Measurements from ENCODE around the gene TUSC1. TPM values are rescaled to one million over a fixed set of nuclear protein-coding genes. Genes with fewer than 3 reads are reported as not detected.
A peak's percentile ranks its signal among the peaks of the same experiment; 100 is the strongest.
"Not testable (repeated sequence)": the region's sequence is repeated elsewhere in the genome, so short reads cannot be mapped to it uniquely, and the experiment has no call there.

Gene TUSC1
- 4.2 and 5.0 TPM in 2 replicates for polyA plus RNA-seq (2014; cell fraction: cytosol; rRNA removed)
- 3.4 and 7.0 TPM in 2 replicates for polyA plus RNA-seq (2014; cell fraction: nucleus; rRNA removed)

DNA sequence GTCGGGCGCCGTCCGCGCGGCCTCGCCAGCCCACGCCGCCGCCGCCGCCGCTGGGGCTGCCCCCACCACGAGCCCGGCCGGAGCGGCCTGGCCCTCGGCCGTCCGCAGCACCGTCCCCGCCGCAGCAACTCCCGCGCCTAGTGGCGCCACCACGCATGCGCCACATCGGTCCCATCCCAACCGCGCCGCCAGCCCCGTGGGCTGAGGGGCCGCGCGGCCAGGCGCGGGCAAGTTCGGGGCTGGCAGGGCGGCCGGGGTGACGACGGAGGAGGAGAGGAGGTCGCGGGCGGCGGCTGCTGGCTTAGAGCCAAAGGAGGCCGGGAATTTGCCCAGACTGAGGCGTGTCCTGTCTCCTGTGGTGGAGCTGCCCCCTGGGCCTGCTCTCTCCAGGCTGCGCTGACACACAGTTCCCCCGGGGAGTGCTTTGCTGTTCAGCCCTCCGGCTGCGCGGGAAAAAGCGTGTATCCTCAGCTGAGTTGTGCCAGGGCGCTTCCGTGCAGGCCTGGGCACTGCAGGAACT lies at the start of gene TUSC1:
TSS of gene TUSC1 (minus strand) at position 298 of the 520 bp plus-strand sequence. CDS start at position 166, 132 bp downstream.
- DNase-seq (ENCODE audit: low spot score): peak; percentile 53

DNA sequence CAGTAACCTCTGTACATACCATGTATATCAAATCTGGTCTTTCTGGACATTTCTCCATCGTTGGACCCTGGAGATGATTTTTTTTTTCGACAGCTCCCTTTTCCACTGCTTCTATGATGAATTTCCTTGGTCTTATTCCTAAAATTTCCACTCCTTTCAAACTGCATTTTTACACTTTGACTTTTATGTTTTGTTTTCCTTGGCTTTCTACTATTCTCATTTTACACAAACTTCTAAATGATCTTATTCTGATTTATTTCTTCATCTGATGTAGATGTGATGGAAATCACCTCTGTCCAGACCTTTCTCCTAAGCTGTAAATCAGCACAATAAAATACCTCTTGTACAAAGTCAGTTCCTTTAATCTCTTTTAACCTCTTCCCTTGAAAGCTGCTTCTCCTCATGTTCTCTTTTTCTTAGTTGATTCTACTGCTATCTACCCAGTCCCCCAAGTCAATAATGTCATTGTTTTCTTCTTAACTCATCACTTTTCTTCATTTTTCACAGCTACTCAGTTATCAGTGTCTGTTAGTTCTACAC lies 48.7 kb upstream of the TUSC1 start:
- no peak for DNase-seq (ENCODE audit: low spot score)

DNA sequence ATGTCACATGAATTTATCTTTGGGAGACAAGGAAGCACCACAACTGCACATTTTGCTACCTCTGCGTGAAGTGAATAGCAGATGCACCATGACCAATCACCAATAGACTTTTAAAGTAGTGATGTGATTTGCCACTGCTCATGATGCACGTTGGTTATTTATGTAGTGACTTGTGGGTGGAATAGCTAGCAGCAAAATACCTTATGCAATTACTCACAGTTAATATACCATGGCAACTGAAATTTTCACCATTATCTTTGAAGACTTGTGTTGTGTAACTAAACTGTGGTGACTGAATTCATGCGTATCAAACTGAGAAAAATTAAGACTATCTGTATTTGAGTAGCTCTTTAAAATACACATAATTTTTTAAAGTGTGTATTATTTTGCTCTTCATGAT lies 46.2 kb upstream of the TUSC1 start:
- DNase-seq (ENCODE audit: low spot score): no peak

GRCh38 chr9:25716220-25716872 lies 38.1 kb upstream of the TUSC1 start:
- peak; percentile 3 for DNase-seq (ENCODE audit: low spot score)

- no peak for DNase-seq (ENCODE audit: low spot score)
These were observed 31.7 kb upstream of the TUSC1 start for GRCh38 chr9:25709941-25710340.

- DNase-seq (ENCODE audit: low spot score): no peak
These were observed 26.6 kb upstream of the TUSC1 start for GRCh38 chr9:25704800-25705199.

DNA sequence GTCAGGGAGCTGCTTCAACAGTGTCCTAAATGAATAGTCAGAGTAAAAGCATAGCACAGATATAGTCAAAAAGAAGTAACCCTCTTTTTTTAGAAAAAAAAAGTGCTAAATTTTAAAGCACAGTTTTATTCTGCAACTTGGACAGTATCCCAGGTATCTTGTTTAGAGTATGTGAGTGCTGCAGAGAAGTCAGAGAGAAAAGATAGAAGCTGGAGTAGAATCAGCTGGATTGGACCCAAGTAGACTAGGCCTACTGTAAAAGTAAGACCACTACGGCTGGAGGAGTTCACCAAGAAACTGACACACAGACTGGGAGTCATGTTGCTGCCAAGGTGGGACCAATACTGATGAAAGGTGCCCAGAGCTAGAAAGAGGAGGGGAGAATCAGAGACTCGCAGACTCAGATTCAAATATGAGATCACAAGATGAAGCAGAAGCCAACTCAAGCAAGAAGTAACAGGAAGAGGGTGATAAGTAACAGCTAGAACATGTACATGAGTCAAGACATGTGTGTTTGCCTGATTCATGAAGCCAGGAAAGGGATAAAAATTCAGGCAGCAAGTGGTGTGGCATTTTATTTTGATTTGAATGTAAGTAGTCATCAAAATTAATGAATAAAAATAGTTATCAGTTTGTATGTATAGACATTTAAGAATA lies 25.6 kb upstream of the TUSC1 start:
- DNase-seq (ENCODE audit: low spot score): no peak

- no peak for DNase-seq (ENCODE audit: low spot score)
These were observed 24.3 kb upstream of the TUSC1 start for GRCh38 chr9:25702536-25702935.

DNA sequence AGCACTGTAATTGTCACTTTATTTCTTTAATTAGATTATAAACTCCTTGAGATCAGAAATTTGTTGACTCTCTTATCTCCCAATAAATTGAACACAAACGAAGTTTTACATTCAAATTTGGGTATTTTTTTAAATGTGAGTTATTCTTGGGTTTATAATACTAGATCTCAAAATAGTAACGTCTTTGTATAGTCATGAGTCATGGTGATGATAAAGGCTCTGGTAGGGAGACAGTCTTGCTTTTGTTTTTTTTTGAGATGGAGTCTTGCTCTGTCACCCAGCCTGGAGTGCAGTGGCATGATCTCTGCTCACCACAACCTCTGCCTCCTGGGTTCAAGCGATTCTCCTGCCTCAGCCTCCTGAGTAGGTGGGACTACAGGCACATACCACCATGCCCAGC lies 22.7 kb upstream of the TUSC1 start:
- not testable (repeated sequence) for DNase-seq (ENCODE audit: low spot score)

DNA sequence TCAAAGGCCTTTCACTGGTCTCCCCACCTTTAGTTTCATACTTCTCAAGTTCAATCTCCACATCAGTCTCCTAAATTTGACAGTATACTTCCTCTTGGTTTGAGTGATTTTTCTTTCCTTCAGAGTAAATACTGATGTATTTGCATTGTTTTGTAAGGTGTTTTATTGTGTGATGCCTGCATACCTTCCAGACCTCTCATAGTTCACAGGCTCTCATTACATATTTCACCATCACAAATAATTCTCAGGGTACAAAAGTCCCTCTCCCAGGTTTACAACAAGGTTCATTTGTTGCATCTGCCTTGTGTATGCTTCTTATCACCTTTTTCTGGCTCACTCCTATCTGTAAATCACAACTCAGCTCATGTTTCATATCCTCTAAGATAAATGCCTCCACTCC lies 22.2 kb upstream of the TUSC1 start:
- DNase-seq (ENCODE audit: low spot score): no peak

GRCh38 chr9:25691786-25692185 lies 13.5 kb upstream of the TUSC1 start:
- DNase-seq (ENCODE audit: low spot score): no peak

DNA sequence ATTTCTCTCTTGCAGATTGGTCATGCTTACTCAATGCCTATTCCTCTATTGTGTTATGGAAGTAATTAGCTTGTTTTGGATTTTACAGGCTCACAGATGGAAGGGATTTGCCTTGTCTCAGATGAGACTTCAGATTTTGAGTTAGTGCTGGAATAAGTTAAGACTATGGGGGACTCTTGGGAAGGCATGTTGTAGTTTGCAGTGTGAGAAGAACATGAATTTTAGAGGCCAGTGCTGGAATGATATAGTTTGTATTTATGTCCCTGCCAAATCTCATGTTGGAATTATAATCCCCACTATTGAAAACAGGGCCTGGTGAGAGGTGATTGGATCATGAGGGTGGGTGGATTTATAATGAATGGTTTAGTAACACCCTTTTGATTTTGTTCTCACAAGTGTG lies 6.1 kb upstream of the TUSC1 start:
- DNase-seq (ENCODE audit: low spot score): no peak

DNA sequence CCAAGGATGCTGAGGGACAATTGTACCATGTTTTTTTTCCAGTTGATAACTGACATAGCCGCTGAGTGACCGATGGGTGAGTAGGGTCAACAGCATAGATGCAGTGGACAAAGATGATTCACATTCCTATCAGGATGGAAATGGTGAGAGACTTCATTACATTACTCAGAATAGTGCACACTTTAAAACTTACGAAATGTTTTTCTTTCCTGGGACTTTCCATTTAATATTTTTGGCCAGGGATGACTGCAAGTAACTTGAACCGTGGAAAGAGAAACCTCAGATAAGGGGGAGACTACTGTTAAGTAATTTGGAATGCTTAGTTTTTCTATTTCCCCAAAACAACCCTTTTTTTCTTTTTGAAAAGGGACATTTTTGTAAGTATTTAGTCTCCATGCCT lies 3.0 kb upstream of the TUSC1 start:
- no peak for DNase-seq (ENCODE audit: low spot score)

DNA sequence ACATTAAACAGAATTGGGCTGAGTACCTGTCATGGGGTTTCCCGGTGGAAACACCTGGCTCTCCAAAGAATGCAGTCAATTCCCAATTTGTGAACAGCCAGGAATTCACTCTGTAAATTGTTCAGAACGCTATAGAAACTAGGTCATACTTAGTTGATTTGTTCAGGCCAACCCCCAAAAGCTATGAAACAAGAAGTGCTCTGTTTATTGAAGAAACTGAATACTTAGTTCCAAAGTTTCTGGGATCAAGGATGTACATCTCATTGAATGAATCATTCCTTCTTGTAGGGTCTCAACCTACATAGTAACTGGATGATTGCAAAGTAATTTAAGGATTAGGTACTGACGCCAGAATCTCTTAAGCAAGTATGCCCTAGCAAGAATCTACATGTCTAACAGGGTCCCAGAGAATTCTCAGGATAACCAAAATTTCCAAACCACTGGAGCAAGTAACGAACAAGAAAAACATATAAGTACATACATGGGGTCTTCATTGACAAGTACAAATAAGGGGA lies 659 bp upstream of the TUSC1 start:
- DNase-seq (ENCODE audit: low spot score): no peak

DNA sequence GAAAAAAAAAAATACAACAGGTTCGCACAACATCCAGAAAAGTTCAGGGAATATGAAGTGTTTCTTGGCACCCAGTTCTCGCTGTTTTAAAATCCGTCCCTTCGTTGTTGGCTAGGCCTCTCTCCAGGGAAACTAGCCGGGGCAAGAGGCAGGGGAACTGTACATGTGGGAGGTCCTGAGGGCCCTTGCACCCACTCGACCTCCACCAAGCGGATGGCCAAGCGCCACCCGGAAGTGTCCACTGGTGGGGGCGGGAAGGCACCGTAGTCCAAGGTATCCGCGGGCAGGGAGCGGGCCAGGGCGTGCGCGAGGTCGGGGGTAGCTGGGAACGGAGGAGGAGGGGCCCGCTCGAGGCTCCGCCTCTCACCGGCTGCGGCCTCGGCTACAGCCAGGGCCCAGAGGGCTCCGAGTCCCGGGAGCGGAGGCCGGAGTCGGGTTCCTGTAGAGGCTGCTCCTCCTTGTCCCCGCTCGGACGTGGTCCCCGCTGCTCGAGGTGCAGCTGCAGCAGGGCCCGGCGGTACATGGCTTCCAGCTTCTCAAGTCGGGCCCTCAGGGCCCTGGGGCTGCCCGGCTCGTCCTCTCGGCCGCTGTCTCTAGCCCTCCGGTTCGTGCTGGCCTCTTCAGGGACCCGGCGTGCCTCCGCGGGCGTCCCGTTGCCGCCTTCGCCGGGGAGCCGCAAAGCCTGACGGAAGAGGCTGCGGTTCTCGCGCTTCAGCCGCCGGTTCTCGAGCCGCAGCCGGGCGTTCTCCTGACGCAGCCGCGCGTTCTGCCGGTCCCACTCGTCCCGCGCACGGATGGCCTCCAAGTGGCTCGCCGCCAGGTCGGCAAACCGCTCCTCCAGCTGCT lies 720 bp downstream of the TUSC1 start:
- DNase-seq (ENCODE audit: low spot score): peak; percentile 44

DNA sequence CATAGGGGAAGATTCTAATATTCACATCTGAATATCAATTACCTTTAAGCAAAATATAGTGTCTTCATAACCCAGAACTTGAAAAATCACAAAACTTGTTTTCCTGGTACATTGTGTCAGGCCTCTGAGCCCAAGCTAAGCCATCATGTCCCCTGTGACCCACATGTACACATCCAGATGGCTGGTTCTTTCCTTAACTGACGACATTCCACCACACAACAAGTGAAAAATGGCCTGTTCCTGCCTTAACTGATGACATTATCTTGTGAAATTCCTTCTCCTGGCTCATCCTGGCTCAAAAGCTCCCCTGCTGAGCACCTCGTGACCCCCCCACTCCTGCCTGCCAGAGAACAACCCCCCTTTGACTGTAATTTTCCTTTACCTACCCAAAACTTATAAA lies 2.4 kb downstream of the TUSC1 start:
- DNase-seq (ENCODE audit: low spot score): not testable (repeated sequence)

DNA sequence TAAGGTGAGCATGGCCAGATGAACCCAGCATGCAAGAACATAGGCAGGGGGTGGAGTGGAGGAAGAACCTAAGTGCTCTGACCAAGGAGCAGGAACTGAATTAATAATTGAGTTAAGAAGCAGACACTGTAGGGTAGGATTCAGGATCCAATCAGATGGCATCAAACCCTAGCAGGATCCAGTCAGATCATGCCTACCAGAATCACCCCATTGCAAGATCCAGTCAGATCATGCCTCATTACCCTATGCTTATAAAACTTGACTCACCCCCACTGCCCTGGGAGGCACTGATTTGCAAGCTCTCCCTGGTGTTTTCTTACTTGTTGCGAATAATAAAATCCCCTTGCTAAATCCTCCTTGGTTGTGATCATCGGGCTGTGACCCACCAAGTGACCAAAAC lies 19.7 kb downstream of the TUSC1 start:
- no peak for DNase-seq (ENCODE audit: low spot score)

DNA sequence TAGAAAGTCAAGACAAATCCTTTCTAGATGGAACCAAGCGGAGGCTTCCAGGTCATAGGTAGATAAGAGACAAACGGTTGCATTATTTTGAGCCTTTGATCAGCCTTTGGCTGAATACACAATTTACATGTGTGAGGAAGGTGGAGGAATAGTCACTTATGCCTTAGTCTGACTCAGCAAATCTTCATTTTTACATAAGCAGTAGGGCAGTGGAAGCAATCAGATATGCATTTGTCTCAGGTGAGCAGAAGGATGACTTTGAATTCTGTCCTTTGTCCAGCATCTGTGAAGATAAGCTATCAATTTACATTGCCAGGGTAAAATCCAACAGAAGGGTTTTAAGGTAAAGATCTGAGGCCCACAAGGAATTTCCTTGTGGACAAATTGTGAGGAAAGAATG lies 23.8 kb downstream of the TUSC1 start:
- no peak for DNase-seq (ENCODE audit: low spot score)

DNA sequence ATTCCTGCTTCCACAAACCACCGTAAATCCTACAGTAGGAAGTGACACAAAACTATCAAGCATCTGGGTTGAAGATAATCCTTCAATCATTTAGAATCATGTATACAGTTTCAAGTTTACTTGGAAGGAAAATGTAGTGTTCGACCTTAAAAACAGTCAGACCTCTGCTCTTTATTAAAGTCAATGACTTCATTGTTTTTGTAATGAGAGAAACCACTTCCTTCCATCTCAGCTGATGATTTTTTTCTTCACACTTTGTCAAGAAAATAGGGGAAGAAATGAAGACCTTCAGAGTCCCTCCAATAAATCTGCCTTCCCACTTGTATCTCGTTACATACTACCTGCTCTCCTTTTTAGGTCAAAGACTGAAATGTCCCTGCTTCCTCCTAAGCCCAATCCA lies 30.1 kb downstream of the TUSC1 start:
- no peak for DNase-seq (ENCODE audit: low spot score)

DNA sequence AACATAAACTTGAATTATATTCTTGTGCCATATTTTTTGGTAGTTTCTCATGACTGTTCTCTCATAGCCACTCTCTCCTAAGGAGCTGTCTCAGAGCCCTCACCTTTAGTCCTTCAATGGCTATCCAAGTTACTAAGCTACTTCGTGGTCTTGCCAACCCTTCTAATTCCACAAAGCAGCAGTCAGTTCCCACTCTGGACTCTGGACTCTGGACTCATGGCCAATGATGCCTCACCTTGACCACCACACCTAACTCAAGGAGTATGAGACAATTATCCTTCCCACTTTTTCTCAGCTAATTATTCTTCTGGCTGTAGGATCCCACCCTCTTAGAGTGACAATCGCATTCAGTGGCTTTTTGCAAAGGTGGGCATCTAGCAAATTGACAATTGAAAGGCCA lies 42.2 kb downstream of the TUSC1 start:
- DNase-seq (ENCODE audit: low spot score): no peak

DNA sequence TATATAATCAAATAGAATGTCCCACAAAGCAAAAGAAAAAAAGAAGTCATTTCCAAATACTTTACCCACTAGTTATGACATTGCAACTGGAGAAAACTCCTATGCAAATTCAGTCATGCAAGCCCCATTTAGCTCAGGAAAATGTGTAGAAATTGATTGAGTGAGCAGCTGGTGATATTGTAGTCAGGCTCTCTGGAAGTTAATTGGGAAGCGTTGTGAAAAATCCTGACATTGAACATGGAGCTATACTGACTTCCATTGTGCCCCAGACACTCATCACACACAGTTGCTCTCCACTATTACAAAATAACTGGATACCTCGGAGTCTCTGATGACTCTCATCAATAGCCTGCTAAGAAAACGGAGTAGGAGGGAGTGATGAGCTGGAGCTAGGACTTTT lies 49.0 kb downstream of the TUSC1 start:
- DNase-seq (ENCODE audit: low spot score): no peak

All from SK-N-DZ (cell line).